Measurements from ENCODE around the gene PLB1.
"Not testable (repeated sequence)": the region's sequence is repeated elsewhere in the genome, so short reads cannot be mapped to it uniquely, and the experiment has no call there.

PLB1 gene

DNA sequence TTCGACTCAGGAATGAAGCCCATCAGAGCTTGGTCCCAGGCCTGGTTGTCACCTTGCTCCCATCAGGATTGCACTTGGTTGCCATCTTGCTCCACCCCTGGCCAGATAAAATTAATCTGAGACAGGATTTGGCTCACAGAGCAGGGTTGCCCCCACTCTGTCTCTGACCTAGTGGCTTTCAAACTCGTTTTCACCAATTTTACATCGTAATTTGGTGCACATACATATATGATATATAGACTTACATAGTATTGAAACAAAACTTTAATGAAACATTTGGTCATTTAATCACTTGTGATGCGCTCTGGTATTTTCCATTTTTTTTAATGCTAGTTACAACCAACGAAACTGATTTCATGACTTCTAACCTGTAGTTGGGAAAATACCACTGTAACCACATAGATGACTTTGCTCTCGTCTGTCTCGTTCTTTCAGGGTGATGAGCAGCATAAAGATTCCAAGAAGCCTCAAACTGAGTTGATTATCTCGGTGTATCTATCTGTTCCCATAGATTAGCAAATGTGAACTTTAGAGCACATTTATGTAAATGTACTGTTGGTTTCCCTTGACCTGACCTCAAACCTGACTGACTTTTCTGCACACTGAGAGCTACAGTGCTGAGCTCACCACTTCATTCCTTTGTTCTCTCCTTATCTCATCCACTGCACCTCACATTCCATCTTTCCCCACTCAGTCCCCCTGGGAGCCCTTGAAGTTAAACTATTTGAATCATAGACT is 30.5 kb upstream of the PLB1 start:
- no peak for DNase-seq (ENCODE audit: low read depth)

DNA sequence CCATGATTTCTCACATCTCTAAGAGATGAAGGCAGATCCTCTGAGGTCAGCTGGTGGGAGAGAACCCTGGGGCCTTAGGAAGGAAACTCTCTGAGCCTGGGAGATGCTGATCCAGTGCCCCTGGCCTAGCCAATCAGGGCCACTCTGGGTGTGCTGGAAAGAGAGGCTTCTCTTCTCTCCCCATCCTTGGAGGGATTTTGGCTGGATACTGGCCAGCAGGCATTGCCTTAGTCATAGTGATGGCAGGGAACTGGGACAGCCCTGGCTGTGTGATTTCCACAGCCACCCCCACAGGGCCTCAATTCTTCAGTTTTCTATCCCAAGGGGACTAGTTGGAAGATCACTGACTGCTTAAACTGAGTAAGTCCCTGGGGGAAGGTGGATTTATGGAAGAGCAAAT is 26.6 kb upstream of the PLB1 start:
- DNase-seq (ENCODE audit: low read depth), result no peak

DNA sequence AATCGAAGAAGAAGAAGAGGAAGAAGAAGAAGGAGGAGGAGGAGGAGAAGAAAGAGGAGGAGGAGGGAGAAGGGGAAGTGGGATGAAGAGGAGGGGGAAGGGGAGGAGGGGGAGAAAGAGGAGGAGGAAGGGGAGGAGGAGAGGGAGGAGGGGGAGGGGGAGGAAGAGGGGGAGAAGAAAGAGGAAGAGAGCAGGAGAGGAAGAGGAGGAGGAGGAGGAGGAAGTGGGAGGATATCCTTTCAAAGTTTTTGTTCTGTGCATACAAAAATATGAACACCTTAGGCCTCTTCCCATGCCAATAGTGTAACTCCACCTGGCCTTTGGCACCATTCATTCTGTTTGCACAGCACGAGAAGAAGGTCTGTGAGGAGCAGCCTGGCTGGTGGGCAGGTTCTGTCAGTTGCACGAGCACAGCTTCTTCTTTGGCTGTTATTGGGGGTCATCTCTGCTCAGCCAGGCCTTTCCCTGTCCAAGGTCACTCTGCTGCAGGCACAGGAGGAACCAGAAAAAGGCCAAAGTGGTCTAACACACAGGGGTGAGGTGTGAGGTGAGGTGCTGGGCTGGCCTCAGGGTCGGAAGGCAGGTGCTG is 25.8 kb upstream of the PLB1 start:
- no peak for DNase-seq (ENCODE audit: low read depth)

DNA sequence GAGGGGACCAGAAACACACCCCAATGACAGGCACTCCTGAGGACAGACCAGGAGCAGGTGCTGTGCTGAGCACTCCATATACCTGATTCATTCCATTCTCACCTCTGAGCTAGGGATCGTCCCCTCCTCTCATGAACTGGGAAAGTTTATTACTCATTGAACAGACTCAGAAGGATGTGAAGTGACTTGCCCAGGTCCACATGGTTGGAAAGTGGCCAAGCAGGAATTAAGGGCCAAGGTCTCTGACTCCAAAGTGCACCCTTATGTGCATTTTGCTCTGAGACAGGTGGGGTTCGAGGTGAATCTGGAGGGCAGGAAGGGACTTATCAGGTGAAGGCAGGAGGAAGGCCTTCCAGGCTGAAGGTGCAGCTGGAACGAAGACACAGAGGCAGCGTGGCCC is 25.1 kb upstream of the PLB1 start:
- no peak for DNase-seq (ENCODE audit: low read depth)

DNA sequence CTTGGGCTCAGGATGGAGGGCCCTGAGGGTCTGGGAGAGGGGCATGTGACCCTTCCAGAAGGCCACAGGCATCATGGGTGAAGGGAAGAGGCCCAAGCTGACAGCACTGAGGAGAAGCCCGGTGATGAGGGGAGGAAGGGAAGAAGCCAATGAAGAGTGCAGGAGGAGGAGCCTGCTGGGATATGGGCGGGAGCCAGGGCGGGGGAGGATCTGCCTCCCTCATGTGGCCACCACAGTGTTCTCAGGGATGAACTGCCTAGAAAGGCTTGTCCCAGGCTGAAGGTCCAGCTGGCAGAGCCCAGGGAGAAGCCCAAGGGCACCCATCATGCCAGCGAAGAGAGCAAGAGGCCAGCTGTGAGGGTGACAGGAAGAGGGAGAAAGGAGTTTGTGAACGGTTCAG is 24.6 kb upstream of the PLB1 start:
- DNase-seq (ENCODE audit: low read depth), result no peak

DNA sequence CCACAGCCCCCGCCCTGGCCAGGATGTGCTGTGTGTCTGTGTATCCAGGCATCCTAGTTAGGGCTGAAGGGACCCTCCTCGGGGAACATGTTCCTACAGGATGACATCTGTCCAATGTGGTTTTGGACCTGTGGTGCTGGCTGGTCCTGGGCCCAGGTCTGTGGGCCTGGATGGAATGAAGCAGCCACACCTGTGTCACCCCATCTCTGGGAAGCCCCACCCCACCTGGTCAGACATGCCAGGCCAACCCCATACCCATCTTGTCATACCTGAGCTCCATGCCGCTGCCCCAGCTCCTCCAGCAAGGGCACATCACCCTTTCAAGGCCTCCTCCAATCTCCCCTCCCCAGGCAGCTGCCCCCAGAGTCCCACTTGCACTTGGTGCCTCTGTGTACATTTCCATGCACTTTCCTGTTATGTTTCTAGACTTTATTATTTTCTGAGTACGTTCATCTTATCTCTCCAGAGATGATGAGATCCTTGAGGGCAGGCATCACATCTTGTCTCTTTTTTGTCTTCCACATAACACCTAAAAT is 24.1 kb upstream of the PLB1 start:
- no peak for DNase-seq (ENCODE audit: low read depth)

DNA sequence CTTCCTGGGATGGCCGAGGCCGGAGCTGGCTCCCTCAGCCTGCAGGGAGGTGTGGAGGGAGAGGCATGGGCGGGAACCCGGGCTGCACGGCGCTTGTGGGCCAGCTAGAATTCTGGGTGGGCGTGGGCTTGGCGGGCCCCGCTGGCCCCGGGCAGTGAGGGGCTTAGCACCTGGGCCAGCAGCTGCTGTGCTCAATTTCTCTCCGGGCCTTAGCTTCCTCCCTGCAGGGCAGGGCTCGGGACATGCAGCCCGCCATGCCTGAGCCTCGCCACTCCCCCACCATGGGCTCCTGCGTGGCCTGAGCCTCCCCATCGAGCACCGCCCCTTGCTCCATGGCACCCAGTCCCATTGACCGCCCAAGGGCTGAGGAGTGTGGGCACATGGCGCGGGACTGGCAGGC is 23.2 kb upstream of the PLB1 start:
- not testable (repeated sequence) for DNase-seq (ENCODE audit: low read depth)

DNA sequence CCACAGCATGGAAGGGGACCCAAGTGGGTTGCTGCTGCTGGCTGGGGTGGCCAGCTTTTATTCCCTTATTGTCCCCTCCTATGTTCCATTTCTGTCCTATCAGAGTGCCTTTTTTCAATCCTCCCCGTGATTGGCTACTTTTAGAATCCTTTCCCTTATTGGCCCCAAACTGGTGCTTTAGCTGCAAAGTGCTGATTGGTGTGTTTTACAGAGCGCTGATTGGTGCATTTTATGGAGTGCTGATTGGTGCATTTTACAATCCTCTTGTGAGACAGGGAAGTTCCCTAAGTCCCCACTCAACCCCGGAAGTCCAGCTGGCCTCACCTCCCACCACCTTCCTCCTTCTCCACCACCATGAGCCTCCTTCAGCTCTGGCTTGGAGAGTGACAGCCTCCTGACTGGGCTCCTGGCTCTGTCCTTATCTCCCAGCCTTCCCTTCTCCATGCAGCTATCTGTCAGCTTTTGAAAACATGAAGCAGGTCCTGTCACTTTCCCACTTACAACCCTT is 20.7 kb upstream of the PLB1 start:
- no peak for DNase-seq (ENCODE audit: low read depth)

DNA sequence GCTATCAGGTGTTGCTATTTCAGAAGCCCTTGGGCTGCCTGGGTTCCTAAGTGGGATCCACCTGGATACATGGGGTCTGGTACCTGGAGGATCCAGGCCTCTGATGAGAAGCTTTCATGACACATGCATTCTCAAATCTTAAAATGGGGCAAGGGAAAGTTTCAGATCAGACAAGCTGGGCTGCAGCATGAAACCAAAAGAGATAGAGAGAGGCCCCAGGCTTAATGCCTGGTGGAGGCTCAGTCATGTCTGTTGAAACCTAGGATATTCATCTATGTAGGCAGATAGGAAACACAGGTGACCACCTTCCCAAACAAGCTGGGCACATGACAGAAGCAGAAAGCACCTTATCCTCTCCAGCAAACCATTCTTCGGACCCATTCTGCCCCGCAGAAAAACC is 18.8 kb upstream of the PLB1 start:
- no peak for DNase-seq (ENCODE audit: low read depth)

DNA sequence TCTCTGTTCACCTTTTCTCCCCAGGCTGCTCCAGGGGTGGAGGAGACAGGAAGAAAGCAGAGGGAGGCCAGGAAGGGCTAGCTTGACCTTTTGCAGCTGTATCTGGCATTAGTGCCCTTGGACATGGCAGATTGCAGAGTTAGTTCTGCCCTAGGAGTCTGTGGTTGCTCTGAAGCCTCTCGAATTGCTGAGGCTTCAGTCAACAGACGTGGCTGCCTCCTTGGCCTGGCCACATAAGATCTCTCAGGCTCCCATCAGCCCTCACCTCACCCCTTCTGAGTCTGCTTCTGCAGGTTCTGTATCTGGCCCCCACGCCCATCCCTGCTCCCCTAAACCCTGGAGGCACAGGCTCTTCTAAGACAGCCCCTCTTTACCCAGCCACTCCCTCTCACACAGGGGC is 18.2 kb upstream of the PLB1 start:
- no peak for DNase-seq (ENCODE audit: low read depth)

DNA sequence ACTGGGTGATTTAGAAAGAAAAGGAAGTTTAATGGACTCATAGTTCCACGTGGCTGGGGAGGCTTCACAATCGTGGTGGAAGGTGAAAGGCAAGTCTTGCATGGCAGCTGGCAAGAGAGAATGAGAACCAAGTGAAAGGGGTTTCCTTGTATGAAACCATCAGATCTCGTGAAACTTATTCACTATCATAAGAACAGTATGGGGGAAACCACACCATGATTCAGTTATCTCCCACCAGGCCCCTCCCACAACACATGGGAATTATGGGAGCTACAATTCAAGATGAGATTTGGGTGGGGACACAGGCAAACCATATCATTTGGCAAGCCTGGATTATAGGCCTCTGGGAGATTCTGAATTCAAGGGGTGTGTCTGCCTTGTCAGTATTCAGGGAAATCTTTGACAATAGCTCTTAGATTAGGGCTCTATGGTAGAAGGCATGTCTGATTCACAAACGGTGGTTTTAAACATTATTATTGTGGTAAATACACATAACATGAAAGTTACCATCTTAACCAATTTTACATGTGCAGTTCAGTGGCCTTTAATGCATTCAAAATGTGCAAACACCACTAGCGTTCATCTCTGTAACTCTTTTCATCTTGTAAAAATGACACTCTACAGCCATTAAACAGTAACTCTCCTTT is 15.3 kb upstream of the PLB1 start:
- DNase-seq (ENCODE audit: low read depth), result no peak

DNA sequence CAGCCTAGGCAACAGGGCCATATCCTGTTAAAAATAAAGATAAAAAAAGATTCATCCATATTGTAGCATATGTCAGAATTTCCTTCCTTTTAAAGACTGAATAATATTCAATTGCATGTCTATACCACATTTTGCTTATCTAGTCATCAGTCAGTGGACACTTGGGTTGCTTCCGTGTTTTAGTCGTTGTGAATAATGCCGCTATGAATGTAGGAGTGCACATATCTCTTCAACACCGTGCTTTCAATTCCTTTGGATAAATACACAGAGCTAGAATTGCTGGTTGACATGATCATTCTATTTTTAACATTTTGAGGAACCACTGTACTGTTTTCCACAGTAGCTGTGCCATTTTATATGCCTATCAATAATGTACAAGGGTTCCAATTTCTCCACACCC is 14.0 kb upstream of the PLB1 start:
- no peak for DNase-seq (ENCODE audit: low read depth)

DNA sequence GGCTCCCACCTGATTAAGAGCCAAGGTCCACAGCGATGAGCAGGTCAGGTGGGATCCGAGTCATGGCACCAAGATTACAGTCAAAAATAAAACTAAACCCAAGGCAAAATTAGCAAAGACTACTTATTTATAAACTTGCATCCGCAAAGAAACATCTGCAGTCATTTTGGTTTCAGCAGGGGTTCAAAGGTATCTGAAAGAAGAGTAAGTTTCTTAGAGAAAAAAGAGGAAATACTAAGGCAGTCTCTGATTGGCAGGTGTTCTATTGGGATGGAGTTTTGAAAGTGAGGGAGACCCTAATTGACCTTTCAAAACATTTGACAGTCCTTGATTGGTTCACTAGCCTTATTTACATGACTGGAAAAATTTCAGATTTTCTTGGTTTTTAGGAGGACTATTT is 11.0 kb upstream of the PLB1 start:
- DNase-seq (ENCODE audit: low read depth), result no peak

DNA sequence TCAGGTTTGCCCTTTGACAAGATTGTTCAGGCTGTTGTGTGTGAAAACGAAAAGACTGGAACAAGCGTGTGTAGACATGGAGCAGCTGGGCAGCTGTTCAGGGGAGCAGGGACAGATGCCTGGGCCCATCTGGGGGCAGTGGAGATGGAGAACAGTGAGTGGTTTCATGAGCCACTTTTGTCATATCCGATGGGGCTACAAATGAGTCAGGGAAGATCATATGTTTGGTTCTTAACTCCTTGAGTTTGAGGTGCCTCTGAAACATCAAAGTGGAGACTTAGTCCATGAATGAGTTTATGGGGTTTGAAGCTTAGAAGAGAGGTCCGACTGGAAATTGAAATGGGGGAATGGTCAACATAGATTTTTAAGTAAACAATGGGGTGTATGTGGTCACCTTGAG is 9.3 kb upstream of the PLB1 start:
- no peak for DNase-seq (ENCODE audit: low read depth)

DNA sequence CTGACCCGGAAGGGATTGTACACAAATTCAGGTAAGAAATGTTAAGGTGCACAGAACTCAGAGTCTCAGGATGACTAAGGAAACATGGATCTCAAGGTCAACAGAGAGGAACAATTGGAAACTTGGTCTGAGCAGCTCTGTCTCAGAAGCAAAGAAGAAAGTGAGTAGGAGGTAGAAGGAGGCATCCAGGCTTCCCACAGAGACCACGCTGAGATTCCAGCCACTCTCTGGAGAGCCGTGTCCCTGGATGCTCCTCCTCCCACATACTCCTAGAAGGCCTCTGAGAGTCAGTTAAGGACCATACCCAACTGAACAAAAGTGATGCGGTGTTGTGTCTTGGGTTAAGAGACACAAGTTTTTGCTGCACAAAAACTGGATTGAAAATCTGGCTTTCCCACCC is 8.6 kb upstream of the PLB1 start:
- DNase-seq (ENCODE audit: low read depth), result no peak

DNA sequence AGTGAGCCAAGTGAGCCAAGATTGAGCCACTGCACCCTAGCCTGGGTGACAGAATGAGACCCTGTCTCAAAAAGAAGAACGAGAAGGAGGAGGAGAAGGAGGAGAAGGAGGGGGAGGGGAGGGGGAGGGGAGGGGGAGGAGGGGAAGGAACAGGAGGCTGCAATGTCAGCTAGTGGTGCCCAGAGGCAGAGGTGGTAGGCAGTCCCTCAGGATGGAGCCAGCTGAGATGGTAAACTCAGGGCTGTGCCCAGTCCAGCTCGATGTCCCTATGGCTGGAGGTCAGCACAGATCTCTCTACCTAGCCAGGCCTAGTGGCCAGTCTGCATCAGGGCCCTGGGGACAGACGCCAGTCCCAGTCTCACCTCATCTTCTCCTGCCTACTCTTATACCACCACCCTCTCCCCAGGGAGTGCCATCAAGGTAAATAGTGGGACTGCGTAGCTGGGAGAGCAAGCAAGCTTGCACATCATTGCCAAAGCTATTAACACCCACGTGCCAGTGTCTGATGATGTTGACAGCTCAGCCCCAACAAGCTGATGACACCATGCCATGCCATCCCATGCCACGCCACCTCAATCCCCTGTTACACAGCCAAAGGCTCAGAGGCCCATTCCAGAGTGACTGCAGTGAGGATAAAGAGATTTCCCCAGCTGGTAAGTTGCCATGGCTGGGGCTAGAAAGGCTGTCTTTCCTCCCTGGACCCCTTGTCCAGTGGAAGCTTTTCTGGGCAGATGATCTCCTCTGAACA is 7.6 kb upstream of the PLB1 start:
- DNase-seq (ENCODE audit: low read depth), result no peak

DNA sequence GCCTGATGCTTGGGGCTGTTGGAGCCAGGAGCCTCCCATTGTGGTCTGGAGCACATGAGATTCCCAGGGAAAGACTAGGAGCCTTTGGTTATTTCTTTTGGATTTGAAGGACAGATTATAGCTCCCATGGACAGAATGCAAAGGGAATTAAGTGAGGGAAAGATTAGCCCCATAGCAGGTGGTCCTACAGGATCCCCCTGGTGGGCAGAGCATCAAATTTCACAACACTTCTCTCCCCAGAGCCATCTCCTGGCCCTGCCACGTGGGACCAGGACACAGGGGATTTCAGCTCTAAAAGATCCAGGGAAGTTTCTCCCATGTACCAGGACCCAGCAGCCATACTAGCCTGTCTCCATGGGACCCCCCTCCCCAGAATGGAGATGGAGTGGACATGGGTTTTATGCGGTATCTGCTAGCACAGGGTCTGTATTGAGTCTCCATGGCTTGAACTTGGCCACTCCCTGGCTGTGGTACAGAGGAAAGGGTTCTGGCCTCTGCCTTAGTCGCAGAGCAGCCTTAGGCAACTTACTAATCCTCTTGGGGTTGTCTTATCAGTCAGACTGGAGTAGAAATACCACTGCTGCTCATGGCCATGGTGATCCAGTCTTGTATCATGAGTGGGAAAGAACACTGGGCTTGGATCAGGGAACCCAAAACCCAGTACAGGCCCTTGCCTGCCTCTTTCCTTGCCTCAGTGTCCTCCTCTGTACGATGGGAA is 6.8 kb upstream of the PLB1 start:
- no peak for DNase-seq (ENCODE audit: low read depth)

DNA sequence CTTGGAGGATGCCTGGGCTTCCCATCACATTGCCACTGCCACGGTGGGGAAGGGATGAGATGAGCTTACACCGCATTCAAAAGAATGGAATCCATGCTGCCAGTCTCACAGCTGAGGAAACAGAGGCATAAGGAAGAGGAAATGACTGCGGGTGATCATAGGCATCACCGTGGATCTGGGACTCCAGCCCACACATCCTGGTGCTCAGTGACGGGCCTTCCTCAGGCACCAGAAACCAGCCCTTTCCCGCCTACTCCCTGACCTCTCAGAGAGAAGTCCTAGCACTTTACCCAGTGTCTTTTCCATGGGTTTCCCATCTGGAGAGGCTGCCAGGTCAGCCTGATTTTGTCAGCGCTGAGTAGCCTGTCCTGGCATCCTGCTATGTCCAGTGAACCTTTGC is 5.3 kb upstream of the PLB1 start:
- DNase-seq (ENCODE audit: low read depth), result no peak

DNA sequence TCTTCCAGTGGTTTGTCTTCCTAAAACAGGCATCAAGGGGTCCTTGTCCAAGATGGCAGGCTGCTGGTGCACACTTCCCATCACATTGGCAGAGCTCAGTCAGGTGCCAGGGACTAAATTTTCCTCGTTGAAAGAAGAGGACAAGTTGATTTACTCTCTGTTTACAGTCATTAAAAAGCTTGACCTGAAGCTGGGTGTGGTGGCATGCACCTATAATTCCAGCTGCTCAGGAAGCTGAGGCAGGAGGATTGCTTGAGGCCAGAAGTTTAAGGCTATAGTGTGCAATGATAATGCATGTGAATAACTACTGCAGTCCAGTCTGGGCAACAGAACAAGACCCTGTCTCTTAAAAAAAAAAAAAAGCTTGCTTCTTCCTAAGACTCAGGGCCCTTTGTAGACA is 3.6 kb upstream of the PLB1 start:
- no peak for DNase-seq (ENCODE audit: low read depth)

DNA sequence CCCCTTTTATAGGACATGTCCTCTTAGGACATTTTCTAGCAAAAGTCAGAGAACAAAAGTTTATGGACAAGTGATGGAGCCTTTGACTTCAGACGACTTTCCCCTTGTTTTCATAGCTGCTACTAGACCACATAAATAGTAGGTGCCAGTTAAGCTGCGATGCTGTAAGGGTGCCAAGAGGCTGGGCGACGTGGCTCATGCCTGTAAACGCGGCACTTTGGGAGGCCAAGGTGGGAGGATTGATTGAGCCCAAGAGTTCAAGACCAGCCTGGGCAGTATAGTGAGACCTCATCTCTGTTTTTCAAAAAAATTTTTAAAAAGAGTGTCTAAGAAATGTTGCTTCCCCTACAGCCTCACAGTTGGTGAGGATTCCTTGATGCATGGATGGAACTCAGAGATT is 2.2 kb upstream of the PLB1 start:
- no peak for DNase-seq (ENCODE audit: low read depth)

DNA sequence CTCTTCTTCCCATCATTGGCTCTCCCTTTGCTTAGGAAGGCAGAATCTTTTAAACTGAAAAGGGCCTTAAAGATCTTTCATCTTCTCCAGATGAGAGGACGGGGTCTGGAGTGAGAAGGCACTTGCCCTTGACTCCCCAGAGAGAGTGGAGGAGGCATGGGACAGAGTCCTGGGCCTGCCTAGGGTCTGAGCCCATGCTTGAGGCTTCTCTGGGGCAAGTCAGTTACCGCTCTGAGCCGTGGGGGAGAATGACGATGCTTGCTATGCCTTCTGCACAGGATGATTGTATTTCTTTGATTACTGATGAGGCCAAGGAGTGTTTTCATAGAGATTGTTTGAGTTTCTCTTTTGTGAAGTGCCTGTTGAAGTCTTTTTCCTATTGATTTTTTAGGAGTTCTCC is 921 bp downstream of the PLB1 start:
- no peak for DNase-seq (ENCODE audit: low read depth)

DNA sequence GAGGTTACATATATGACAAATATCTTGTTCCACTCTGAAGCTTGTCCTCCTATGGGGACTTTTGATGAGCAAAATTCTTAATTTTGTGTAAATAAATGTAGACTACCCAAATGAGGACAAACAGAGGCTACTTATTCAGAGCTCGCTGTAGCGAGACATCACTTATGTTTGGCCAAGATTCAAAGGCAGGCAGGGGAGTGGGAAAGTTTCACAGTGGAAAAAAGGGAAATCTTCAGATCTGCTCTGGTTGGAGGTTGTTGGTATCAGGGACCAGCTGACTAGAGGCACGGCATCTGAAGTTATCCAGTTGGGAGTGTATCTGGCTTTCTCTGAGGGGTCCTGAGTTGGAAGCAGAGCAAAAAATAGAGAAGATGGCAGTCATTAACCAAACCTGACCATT is 1.3 kb downstream of the PLB1 start:
- DNase-seq (ENCODE audit: low read depth), result no peak

Data from T follicular helper cell (primary cell).